HepG2 (cell line): Measurements from ENCODE around the gene PROX1. TPM values are rescaled to one million over a fixed set of nuclear protein-coding genes. Genes with fewer than 3 reads are reported as not detected.

Experiments used
- CREB1 ChIP-seq, 2 experiments: fragments of 450-650 bp in 1 of 2; IDR thresholded peaks; 2 replicates each; pipeline ENCODE4 v1.6.1; 2016 to 2017; ENCODE audit warnings: control low read depth in 1 of 2, mild to moderate bottlenecking in 1 of 2, missing compliant biosample characterization in 1 of 2, missing genetic modification characterization in 1 of 2
- FOSL1 ChIP-seq: sonication (generic); formaldehyde crosslinking; IDR thresholded peaks from 2 replicates; pipeline ENCODE4 v1.9.0; 2021; ENCODE audit warnings: missing genetic modification reagents, borderline replicate concordance
- GABPA ChIP-seq, 2 experiments: IDR thresholded peaks; 2 replicates each; pipeline ENCODE4 v1.6.1; 2011 to 2016; ENCODE audit warnings: low read depth in 2 of 2, low read length in 1 of 2, missing biosample characterization in 1 of 2, missing genetic modification characterization in 1 of 2
- LCORL ChIP-seq, 2 experiments: fragments of 450-650 bp in 1 of 2; sonication (generic) in 1 of 2; formaldehyde crosslinking in 1 of 2; IDR thresholded peaks; 2 replicates each; pipeline versions ENCODE4 v1.5.0 to v1.6.1; 2017 to 2020; ENCODE audit warnings: antibody characterized with exemption in 1 of 2, missing genetic modification reagents in 1 of 2
- MYC ChIP-seq: sonication (generic); formaldehyde crosslinking; IDR thresholded peaks from 2 replicates; pipeline ENCODE4 v1.9.0; 2021; ENCODE audit warnings: missing genetic modification reagents, borderline replicate concordance
- NFIC ChIP-seq: IDR thresholded peaks from 2 replicates; pipeline ENCODE4 v1.6.1; 2012; ENCODE audit warnings: mild to moderate bottlenecking, low read length, inconsistent platforms
- SALL1 ChIP-seq: sonication (generic); formaldehyde crosslinking; IDR thresholded peaks from 2 replicates; pipeline ENCODE4 v1.8.0; 2022; ENCODE audit warnings: mild to moderate bottlenecking, missing genetic modification reagents
- SP5 ChIP-seq: IDR thresholded peaks from 2 replicates; pipeline ENCODE4 v1.6.1; 2016; ENCODE audit warnings: low read depth, borderline replicate concordance
- ZFAT ChIP-seq: sonication (generic); formaldehyde crosslinking; conservative IDR thresholded peaks from 2 replicates; pipeline ENCODE4 v1.8.1; 2023; ENCODE audit warnings: missing genetic modification reagents, inconsistent platforms
- ZMYM4 ChIP-seq: sonication (generic); formaldehyde crosslinking; IDR thresholded peaks from 2 replicates; pipeline ENCODE4 v1.8.1; 2023; ENCODE audit warnings: mild to moderate bottlenecking, missing genetic modification reagents
- ZNF251 ChIP-seq: sonication (generic); formaldehyde crosslinking; IDR thresholded peaks from 2 replicates; pipeline ENCODE4 v1.9.0; 2021; ENCODE audit warnings: mild to moderate bottlenecking, missing genetic modification reagents
- ZNF354B ChIP-seq: sonication (generic); formaldehyde crosslinking; IDR thresholded peaks from 2 replicates; pipeline ENCODE4 v1.8.0; 2022; ENCODE audit warnings: mild to moderate bottlenecking, missing genetic modification reagents
- ZNF441 ChIP-seq: sonication (generic); formaldehyde crosslinking; IDR thresholded peaks from 2 replicates; pipeline ENCODE4 v1.7.0; 2021; ENCODE audit warnings: missing genetic modification reagents, borderline replicate concordance
- ZNF672 ChIP-seq: sonication (generic); formaldehyde crosslinking; IDR thresholded peaks from 2 replicates; pipeline ENCODE4 v1.8.1; 2022; ENCODE audit warnings: missing genetic modification reagents
- polyA plus RNA-seq, 8 experiments: library from polyadenylated mRNA; depleted of rRNA in 3 of 8; stranded (reverse) in 7 of 8; unstranded in 1 of 8; fragments of >200 nt; fragmentation: Illumina TruSeq in 4 of 8; extraction: Trizol in 4 of 8; gene quantifications; 2 replicates each; pipeline versions ENCODE4 v1.2.1 to v1.2.3, GENCODE V29; 2011 to 2016; ENCODE audit warnings: low read depth in 4 of 8, missing spikeins in 1 of 8, mixed read lengths in 1 of 8; ENCODE audit not compliant: insufficient read depth in 1 of 8
- total RNA-seq, 5 experiments: library from RNA; depleted of rRNA; stranded (reverse); fragments of >200 nt; fragmentation: Illumina TruSeq; extraction: Trizol; gene quantifications; 2 replicates each; pipeline ENCODE4 v1.2.3, GENCODE V29; 2016; ENCODE audit warnings: low read depth in 1 of 5
- TF ChIP-seq, protein P1 (sequence below): conservative IDR thresholded peaks from 2 replicates; pipeline ENCODE4 v1.6.1; 2018; ENCODE audit warnings: missing genetic modification reagents
- TF ChIP-seq, protein P2 (sequence below): sonication (generic); formaldehyde crosslinking; IDR thresholded peaks from 2 replicates; pipeline ENCODE4 v1.4.0; 2020; ENCODE audit warnings: missing genetic modification reagents
- TF ChIP-seq, protein P3 (sequence below): IDR thresholded peaks from 2 replicates; pipeline ENCODE4 v1.6.1; 2016; ENCODE audit warnings: low read depth, missing genetic modification reagents, missing compliant biosample characterization

PROX1 gene
- total and polyA plus RNA-seq, 2 of the 13 experiments (the other 11 are each of a cell fraction or from before 2014, with no cell fraction given) = 12.3 to 30.2 TPM

DNA sequence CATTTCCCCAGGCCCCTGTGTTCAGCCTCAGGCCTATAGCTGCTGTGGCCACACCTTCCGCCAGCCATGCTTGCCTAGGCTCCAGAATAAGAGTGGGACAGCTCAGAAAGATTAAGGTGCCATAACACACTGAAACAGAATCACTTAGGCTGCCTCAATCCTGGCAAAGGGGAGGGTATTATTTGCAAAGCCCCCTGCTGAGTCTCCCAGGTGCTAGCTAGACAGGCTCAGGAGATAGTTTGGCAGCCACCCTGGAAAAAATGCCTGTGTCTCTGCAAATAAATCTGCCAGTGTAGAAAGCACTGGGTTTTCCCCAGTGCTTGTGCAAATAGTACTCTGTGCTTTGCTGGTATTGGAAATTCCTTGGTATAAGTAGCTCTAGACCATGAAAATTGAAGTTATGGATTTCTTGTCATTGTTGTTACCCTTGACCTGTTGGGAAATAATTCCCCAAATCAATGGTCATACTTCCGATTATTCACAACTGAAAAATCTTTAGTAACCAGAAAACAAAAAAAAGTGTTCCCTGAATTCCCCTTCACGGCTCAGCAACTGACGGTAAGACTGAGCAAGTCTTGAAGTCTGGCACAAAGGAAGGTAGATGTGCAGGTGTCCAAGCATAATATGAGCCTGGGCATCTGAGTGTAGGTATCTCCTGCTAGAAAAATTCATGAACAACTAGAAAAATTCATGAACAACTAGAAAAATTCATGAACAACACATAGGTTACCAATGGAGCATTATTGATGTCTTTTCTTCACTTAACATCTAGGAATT, 56.9 kb downstream of the PROX1 start (continued):
- TF ChIP-seq GABPA (IDR thresholded peaks at IDR 0.05; ENCODE audit: low read depth, low read length) = no peak
- TF ChIP-seq GABPA (CRISPR knock-in tag; IDR thresholded peaks at IDR 0.05; ENCODE audit: low read depth) = peak; percentile 16; the same call in 1 of the 2 replicates
- peak; percentile 56; the same call in 1 of the 2 replicates for TF ChIP-seq FOSL1 (CRISPR knock-in tag)
- peak; percentile 89 for TF ChIP-seq NFIC
- no peak for TF ChIP-seq MYC (CRISPR knock-in tag)
- no peak for TF ChIP-seq LCORL (IDR thresholded peaks at IDR 0.05)
- TF ChIP-seq LCORL (CRISPR knock-in tag; IDR thresholded peaks at IDR 0.05) = peak; percentile 59
- TF ChIP-seq, protein P1, sequence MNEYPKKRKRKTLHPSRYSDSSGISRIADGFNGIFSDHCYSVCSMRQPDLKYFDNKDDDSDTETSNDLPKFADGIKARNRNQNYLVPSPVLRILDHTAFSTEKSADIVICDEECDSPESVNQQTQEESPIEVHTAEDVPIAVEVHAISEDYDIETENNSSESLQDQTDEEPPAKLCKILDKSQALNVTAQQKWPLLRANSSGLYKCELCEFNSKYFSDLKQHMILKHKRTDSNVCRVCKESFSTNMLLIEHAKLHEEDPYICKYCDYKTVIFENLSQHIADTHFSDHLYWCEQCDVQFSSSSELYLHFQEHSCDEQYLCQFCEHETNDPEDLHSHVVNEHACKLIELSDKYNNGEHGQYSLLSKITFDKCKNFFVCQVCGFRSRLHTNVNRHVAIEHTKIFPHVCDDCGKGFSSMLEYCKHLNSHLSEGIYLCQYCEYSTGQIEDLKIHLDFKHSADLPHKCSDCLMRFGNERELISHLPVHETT (CRISPR knock-in tag) = no peak
- TF ChIP-seq, protein P2, sequence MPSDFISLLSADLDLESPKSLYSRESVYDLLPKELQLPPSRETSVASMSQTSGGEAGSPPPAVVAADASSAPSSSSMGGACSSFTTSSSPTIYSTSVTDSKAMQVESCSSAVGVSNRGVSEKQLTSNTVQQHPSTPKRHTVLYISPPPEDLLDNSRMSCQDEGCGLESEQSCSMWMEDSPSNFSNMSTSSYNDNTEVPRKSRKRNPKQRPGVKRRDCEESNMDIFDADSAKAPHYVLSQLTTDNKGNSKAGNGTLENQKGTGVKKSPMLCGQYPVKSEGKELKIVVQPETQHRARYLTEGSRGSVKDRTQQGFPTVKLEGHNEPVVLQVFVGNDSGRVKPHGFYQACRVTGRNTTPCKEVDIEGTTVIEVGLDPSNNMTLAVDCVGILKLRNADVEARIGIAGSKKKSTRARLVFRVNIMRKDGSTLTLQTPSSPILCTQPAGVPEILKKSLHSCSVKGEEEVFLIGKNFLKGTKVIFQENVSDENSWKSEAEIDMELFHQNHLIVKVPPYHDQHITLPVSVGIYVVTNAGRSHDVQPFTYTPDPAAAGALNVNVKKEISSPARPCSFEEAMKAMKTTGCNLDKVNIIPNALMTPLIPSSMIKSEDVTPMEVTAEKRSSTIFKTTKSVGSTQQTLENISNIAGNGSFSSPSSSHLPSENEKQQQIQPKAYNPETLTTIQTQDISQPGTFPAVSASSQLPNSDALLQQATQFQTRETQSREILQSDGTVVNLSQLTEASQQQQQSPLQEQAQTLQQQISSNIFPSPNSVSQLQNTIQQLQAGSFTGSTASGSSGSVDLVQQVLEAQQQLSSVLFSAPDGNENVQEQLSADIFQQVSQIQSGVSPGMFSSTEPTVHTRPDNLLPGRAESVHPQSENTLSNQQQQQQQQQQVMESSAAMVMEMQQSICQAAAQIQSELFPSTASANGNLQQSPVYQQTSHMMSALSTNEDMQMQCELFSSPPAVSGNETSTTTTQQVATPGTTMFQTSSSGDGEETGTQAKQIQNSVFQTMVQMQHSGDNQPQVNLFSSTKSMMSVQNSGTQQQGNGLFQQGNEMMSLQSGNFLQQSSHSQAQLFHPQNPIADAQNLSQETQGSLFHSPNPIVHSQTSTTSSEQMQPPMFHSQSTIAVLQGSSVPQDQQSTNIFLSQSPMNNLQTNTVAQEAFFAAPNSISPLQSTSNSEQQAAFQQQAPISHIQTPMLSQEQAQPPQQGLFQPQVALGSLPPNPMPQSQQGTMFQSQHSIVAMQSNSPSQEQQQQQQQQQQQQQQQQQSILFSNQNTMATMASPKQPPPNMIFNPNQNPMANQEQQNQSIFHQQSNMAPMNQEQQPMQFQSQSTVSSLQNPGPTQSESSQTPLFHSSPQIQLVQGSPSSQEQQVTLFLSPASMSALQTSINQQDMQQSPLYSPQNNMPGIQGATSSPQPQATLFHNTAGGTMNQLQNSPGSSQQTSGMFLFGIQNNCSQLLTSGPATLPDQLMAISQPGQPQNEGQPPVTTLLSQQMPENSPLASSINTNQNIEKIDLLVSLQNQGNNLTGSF (CRISPR knock-in tag) = no peak
- TF ChIP-seq ZMYM4 (CRISPR knock-in tag) = peak; percentile 73
- TF ChIP-seq ZNF251 (CRISPR knock-in tag) = no peak
- TF ChIP-seq, protein P3, sequence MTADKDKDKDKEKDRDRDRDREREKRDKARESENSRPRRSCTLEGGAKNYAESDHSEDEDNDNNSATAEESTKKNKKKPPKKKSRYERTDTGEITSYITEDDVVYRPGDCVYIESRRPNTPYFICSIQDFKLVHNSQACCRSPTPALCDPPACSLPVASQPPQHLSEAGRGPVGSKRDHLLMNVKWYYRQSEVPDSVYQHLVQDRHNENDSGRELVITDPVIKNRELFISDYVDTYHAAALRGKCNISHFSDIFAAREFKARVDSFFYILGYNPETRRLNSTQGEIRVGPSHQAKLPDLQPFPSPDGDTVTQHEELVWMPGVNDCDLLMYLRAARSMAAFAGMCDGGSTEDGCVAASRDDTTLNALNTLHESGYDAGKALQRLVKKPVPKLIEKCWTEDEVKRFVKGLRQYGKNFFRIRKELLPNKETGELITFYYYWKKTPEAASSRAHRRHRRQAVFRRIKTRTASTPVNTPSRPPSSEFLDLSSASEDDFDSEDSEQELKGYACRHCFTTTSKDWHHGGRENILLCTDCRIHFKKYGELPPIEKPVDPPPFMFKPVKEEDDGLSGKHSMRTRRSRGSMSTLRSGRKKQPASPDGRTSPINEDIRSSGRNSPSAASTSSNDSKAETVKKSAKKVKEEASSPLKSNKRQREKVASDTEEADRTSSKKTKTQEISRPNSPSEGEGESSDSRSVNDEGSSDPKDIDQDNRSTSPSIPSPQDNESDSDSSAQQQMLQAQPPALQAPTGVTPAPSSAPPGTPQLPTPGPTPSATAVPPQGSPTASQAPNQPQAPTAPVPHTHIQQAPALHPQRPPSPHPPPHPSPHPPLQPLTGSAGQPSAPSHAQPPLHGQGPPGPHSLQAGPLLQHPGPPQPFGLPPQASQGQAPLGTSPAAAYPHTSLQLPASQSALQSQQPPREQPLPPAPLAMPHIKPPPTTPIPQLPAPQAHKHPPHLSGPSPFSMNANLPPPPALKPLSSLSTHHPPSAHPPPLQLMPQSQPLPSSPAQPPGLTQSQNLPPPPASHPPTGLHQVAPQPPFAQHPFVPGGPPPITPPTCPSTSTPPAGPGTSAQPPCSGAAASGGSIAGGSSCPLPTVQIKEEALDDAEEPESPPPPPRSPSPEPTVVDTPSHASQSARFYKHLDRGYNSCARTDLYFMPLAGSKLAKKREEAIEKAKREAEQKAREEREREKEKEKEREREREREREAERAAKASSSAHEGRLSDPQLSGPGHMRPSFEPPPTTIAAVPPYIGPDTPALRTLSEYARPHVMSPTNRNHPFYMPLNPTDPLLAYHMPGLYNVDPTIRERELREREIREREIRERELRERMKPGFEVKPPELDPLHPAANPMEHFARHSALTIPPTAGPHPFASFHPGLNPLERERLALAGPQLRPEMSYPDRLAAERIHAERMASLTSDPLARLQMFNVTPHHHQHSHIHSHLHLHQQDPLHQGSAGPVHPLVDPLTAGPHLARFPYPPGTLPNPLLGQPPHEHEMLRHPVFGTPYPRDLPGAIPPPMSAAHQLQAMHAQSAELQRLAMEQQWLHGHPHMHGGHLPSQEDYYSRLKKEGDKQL = peak; percentile 21; the same call in 1 of the 2 replicates
- no peak for TF ChIP-seq ZNF672 (CRISPR knock-in tag)
- peak; percentile 17; the same call in 1 of the 2 replicates for TF ChIP-seq SP5 (CRISPR knock-in tag)
- TF ChIP-seq ZNF354B (CRISPR knock-in tag) = no peak
- peak; percentile 88 for TF ChIP-seq SALL1 (CRISPR knock-in tag)
- no peak for TF ChIP-seq ZNF441 (CRISPR knock-in tag)
- no peak for TF ChIP-seq ZFAT
- no peak for TF ChIP-seq CREB1 (IDR thresholded peaks at IDR 0.05)
- 0 out of 2 replicates have a peak, but pooled peaks have one; percentile 33 for TF ChIP-seq CREB1 (CRISPR knock-in tag; IDR thresholded peaks at IDR 0.05)
